Stimulated activated CD4-positive, alpha-beta T cell treated with anti-CD3 and anti-CD28 coated beads, Interleukin-15, amount 100 ng/mL, for 1 hour (primary cell): ENCODE results near the gene SEPTIN1.
A peak's percentile ranks its signal among the peaks of the same experiment; 100 is the strongest.

Experiments
- DNase-seq, 2 donors: peaks; one replicate each; pipeline ENCODE4 v3.0.0-alpha.2; 2020; ENCODE audit warnings: low read depth in 1 of 2, low spot score in 1 of 2

Gene SEPTIN1

DNA sequence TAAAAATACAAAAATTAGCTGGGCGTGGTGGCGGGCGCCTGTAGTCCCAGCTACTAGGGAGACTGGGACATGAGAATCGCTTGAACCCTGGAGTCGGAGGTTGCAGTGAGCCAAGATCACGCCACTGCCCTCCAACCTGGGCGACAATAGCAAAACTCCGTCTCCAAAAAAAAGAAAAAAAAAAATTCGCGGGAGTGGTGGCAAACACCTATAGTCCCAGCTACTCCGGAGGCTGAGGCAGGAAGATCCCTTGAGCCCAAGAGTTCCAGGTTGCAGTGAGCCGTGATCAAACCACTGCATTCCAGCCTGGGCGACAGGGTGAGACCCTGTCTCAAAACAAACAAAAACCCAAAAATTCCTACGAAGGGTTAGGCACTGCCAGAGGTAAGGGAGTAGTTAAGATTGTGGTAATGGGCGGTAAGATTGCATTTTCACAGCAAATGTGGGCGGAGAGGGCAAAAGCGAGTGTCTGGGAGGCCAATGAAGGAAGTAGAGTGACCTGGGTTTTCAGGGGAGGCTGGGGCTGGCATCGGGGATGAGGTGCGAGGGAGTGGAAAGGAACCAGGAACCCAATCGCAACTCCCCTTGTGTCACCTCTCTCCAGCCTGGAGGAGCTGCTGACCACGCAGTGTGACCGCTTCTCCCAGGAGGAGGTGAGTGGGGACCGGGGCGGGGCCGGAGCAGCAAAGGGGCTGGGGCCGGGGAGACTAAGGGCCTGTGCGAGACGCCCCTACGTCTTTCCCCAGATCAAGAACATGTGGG lies 5.1 kb downstream of the SEPTIN1 start:
- DNase-seq: no peak

DNA sequence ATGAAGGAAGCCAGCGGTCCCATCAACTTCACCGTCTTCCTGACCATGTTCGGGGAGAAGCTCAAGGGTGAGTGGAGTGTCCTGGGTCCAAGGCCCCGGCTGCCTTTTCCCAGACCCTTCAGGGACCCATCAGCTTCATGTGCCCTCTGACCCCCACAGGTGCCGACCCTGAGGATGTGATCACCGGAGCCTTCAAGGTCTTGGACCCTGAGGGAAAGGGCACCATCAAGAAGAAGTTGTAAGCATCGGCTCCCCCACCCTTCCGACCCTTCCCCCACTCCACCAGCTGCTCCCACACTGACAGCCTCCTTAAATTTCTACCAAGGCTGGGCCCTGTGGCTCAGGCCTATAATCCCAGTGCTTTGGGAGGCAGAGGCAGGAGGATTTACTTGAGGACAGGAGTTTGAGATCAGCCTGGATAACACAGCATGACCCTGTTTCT lies 5.9 kb downstream of the SEPTIN1 start:
- DNase-seq: no peak

GRCh38 chr16:30375864-30376263 lies 6.5 kb downstream of the SEPTIN1 start:
- no peak for DNase-seq

DNA sequence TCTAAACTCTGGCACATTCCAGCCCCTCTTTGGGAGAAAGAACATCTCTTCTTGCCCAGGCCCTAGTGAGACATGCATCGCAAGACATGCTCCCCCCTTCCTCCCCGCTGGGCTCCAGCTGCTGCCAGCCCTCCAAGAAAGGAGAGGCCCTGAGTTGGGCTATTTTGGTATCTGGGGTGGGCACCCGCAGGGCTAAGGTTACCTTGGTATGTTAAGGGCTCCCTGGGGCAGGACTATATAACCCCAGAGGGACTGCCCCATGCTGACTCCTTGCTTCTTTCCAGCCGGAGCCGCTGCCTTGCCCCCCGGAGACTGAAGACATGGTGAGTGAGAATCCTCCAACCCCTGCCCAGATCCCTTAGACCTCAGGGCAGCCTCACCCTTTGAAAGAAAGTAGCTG lies 7.8 kb downstream of the SEPTIN1 start, which contains the start of gene MYL11:
Gene MYL11 (plus strand): TSS at position 265 of the 400 bp plus-strand sequence. CDS start 56 bp downstream, at position 321.
- DNase-seq: no peak

DNA sequence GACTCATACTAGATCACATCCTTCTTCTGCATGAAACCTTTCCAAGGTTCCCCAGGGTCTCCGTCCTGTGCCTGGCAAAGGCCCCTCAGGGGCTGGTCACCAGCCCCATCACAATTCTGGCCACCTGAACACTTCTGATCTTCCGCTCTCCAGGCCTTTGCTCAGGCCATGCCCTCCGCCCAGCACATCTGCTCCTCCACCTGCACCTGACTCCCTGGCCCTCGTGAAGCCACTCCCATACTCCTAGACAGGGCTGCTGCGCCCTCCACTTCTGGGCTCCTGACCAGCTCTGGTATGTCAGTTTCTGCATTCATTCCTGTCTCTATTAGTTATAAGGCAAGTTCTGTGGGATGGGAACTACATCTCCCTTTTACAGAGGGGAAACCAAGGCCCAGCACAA lies 9.6 kb downstream of the SEPTIN1 start:
- no peak for DNase-seq

DNA sequence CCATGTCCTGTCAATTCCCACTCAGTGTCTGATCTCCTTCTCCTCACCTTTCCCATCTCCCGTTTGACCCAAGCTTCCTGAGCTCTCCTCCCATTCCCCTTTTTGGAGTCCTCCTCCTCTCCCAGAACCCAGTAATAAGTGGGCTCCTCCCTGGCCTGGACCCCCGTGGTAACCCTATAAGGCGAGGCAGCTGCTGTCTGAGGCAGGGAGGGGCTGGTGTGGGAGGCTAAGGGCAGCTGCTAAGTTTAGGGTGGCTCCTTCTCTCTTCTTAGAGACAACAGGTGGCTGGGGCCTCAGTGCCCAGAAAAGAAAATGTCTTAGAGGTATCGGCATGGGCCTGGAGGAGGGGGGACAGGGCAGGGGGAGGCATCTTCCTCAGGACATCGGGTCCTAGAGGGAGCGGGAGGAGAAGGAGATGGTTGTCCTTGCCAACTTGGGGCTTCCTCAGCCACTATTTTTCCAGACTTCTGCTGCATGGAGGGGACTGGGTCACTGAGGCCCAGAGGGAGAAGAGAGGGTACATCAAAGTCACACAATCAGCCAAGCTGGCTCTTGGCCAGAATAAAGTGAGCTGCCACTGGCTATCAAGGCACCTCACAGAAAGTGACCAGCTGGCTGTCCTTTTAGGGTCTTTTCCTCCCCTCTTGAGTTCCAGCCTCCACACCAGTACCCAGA lies 10.2 kb downstream of the SEPTIN1 start:
- DNase-seq: no peak

- no peak for DNase-seq
Measured at GRCh38 chr16:30371248-30371816, 11.0 kb downstream of the SEPTIN1 start.

GRCh38 chr16:30370456-30371247 lies 11.7 kb downstream of the SEPTIN1 start, which contains the start of gene TBC1D10B:
TSS of gene TBC1D10B (minus strand) at chr16:30370494. CDS start at chr16:30370183, 311 bp downstream.
- DNase-seq: peak; percentile 92 to 98

GRCh38 chr16:30369938-30370455 lies 12.4 kb downstream of the SEPTIN1 start:
- no peak for DNase-seq

DNA sequence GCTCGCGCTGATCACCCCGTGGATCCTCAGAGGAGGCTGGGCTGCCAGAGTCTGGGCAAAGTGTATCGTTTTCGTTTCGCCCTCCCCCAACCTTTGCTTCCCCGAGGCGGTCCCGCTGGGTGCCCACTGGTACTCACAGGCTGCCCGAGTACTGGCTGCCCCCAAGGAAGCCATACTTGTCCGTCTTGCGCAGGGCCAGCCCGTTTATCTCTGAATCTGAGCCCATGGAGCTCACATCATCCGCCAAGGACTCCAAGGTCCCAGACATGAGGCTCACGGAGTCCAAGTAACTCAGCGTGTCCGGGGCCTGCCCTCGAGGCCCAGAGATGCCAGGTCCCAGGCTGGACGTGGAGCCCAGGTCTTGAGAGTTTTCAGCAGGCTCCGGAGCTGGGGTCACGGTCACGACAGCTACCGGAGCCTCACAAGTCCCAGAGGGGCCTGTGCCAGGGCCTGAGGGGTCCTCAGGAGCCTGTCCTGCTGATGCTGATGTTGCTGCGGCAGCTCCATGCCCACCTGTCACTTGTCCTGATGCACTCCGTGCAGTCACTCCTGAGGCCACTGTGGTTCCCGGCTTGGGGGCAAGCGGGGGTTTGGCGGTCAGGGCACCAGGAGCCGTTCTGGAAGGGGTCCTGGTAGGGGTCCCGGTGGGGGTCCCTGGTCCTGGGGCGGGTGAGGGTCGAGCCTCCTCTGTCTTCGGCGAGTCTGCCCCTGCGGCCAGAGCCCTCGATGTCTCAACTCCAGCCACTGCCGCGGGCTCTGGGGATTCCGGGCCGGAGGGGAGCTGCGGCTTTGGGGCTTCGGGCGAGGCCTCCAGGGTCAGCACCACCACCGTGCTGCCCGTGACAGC lies 13.0 kb downstream of the SEPTIN1 start:
- DNase-seq: no peak

- no peak for DNase-seq
Measured at GRCh38 chr16:30368792-30369090, 13.6 kb downstream of the SEPTIN1 start.

DNA sequence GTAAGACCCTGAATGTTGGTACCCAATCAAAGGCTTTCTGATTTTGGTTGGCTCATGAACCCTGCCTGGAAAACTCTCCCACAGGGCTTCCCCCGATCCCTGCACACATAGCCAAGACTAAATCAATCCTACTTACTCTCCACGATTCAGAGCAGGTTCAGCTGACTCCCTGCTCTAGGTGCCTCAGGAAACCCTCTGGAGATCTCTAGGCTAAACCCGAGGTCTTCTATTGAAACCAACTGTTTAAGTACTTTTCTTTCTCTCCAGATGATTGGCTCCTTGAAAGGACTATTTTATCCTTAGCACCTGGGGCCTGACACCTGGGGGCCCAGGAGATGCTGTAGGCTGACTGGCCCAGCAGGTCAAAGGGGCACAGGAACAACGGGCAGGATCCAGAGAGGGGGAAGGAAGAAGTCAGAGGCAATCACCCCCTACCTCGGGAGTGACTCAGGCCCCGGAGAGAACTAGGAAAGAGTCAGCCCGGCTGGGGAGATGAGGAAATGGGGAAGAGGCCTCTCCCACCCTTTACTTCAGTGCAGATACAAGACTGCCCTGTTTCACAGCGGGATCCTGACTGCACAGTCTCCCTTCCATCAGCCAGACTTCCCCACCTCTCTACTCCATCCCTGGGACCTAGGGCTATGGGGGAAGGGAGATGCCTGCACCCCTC lies 14.1 kb downstream of the SEPTIN1 start:
- no peak for DNase-seq

DNA sequence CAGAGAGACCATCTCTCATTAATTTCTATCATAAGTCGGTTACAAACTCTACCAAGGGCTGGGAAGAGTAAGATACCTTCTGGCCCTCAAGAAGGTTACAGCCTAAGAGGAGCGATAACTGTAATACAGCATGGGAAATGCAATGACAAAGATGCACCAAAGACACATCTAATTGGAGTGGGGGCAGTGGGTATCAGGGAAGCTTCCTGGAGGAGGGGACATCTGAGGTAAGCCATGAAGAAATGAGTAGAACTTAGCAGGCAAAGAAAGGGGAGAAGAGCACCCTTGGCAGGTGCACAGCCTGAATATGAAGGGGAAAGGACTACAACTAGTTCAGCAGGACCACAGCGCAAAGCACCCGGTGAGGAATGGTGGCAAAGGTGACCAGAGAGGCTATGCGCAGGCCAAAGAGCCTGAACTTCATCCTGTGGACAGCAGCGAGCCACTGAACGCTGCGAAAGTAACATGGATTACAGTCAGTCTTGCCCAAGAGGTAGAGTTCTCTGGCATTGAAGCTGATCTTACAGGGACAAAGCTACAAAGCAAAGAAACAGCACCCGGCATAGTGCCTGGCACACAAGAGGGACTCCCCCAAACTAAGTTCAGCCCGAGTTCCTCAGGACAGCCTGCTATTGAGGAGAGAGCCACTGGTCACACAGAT lies 14.9 kb downstream of the SEPTIN1 start:
- DNase-seq: no peak

DNA sequence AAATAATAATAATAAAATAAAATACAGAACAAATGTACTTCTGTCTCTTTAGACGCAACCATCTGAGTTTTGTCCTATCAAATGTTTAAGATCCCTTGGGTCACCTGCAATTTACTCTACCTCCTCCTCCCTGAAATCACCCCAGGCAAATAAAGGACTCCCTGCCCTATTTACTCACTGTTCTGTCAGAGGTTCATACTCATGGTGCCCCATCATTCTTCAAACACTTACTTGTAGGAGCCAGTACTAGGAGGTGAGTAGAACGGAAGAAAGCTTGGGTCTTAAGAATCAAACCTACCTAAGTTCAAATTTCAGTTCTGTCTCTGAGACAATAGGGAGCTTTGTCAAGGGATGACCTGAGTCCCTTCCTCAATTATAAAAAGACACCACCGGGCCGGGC lies 15.8 kb downstream of the SEPTIN1 start:
- DNase-seq: no peak

DNA sequence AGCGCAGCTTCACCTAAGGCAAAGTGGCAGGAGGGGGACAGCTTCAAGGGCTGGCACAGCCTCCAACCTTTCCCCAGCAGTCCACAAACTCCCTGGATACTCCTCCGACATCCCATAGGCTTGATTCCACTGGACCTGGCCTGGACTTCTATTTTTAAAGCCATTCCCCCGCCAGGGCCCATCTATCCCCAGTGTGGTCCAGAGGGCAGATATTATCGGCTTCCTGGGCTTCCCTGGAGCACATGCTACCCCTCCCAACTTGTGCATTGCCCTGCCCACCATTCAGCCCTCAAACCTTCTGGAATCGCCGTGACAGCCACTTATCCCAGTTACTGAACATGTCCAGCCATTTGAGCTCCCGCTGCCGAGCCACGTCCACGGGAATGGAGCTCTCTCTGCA lies 17.2 kb downstream of the SEPTIN1 start:
- no peak for DNase-seq

GRCh38 chr16:30361180-30361579 lies 21.2 kb downstream of the SEPTIN1 start:
- DNase-seq: no peak

DNA sequence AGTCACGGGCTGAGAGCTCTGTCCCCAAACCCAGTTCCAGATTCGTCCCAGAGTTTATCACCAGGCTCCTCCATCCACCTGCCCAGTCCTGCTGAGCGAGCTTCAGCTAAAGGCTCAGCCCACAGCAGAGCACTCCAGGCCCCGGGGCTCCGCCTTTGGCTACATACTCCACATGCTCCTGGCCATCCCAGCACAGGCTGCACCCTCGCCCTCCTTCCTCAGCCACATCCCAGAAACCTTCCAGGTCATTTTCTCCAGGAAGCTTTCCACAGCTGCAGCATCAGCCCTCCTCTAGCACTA lies 22.5 kb downstream of the SEPTIN1 start:
- no peak for DNase-seq

- DNase-seq: no peak
Measured at GRCh38 chr16:30358990-30359870, 23.1 kb downstream of the SEPTIN1 start.

DNA sequence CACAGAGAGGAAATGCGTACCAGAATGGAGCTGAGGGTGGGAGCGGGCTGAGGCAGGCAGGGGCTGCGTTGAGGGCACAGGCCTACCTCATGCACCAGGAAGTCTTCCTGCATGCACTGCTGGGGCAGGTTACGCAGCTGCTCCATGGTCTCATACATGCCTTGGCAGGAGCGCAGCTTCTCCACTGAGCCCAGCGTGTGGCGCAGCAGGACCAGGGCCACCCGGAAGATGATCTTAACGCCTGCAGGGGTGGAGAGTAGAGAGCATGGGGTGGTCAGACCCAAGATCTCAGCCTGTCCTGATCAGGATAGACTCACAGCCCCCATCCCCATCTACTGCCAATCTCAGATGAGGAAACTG lies 23.8 kb downstream of the SEPTIN1 start:
- no peak for DNase-seq
